HCT116 (cell line): ENCODE measurements around the gene WDR72. TPM values are rescaled to one million over a fixed set of nuclear protein-coding genes. Genes with fewer than 3 reads are reported as not detected.

ENCODE experiments used
- ATAC-seq: fragments of 200-7000 bp; cut with Tn5 transposase; 2 replicates; pipeline ENCODE4 v1.9.1; 2020; ENCODE audit warnings: mild to moderate bottlenecking, moderate library complexity
- BruUV-seq: library from RNA; stranded (reverse); fragments of 400-500 nt; replicated peaks from 2 replicates; lab custom pipeline; 2021; lab: Mats Ljungman, UMichigan
- CTCF ChIA-PET: fragments of 300-600 bp; sonication (Branson Sonifier 250); formaldehyde crosslinking; loops from one replicate; lab custom pipeline; 2021; ENCODE audit warnings: antibody characterized with exemption; lab: Charles Lee
- POLR2A ChIA-PET: fragments of 300-600, 350-600 bp; sonication (Branson Sonifier 250); formaldehyde crosslinking; loops from one replicate; lab custom pipeline; 2021; ENCODE audit warnings: antibody characterized with exemption; lab: Charles Lee
- RAD21 ChIA-PET, 2 experiments: fragments of 300-600 bp; sonication (Branson Sonifier 250); formaldehyde crosslinking; loops; one replicate each; lab custom pipeline; 2023; ENCODE audit warnings: low total read pairs in 2 of 2; ENCODE audit not compliant: uncharacterized antibody in 2 of 2, unreplicated experiment in 2 of 2, low non-redundant PET in 1 of 2; lab: Charles Lee
- DNase-seq: peaks from one replicate; pipeline ENCODE4 v3.0.0-alpha.2; 2010; ENCODE audit warnings: low read depth, low spot score
- H2AFZ ChIP-seq: fragments of 200-600 bp; shearing (Covaris generic), sonication (generic); 2 replicates; pipeline ENCODE4 v1.6.1; 2017; ENCODE audit warnings: low read depth, mixed run types, mixed read lengths, antibody characterized with exemption, low read length; ENCODE audit not compliant: poor library complexity, severe bottlenecking
- H3K27ac ChIP-seq: 2 replicates; pipeline ENCODE4 v1.5.1; 2012; ENCODE audit warnings: low read depth, low read length
- H3K27me3 ChIP-seq: fragments of 200-600 bp; sonication (generic); 2 replicates; pipeline ENCODE4 v1.6.1; 2016; ENCODE audit warnings: mixed run types, low read length, mixed read lengths; ENCODE audit not compliant: insufficient read depth
- H3K36me3 ChIP-seq, 2 experiments: fragments of 200-500 bp in 1 of 2; fragments of 200-600 bp in 1 of 2; sonication (Bioruptor generic) in 1 of 2; sonication (generic) in 1 of 2; 2 replicates each; pipeline versions ENCODE4 v1.5.1 to v1.6.1; 2014 to 2016; ENCODE audit warnings: low read length in 2 of 2, inconsistent platforms in 1 of 2, mixed read lengths in 1 of 2, mixed run types in 1 of 2; ENCODE audit not compliant: insufficient read depth in 2 of 2, control insufficient read depth in 1 of 2
- H3K4me1 ChIP-seq, 2 experiments: fragments of 200-600 bp in 1 of 2; sonication (generic) in 1 of 2; 2 replicates each; pipeline versions ENCODE4 v1.5.1 to v1.6.1; 2012 to 2017; ENCODE audit warnings: low read length in 2 of 2, inconsistent platforms in 1 of 2, mild to moderate bottlenecking in 1 of 2, mixed read lengths in 1 of 2, mixed run types in 1 of 2, moderate library complexity in 1 of 2; ENCODE audit not compliant: insufficient read depth in 2 of 2, control insufficient read depth in 1 of 2
- H3K4me2 ChIP-seq: fragments of 200-600 bp; sonication (generic); 2 replicates; pipeline ENCODE4 v1.6.1; 2017; ENCODE audit warnings: mixed run types, low read length, mixed read lengths
- H3K4me3 ChIP-seq, 2 experiments: fragments of 200-600 bp in 1 of 2; sonication (generic) in 1 of 2; replicated peaks in 1 of 2; 2 replicates each; pipeline ENCODE4 v1.5.1; 2011 to 2016; ENCODE audit warnings: low read length in 2 of 2, control low read depth in 1 of 2, low read depth in 1 of 2, mild to moderate bottlenecking in 1 of 2, mixed read lengths in 1 of 2, mixed run types in 1 of 2
- H3K79me2 ChIP-seq: fragments of 200-600 bp; sonication (generic); 2 replicates; pipeline ENCODE4 v1.6.1; 2017; ENCODE audit warnings: mild to moderate bottlenecking, mixed run types, low read length, moderate library complexity, mixed read lengths; ENCODE audit not compliant: insufficient read depth
- H3K9ac ChIP-seq: fragments of 200-600 bp; sonication (generic); 2 replicates; pipeline ENCODE4 v1.6.1; 2016; ENCODE audit warnings: low read length, mixed read lengths
- H3K9me2 ChIP-seq: fragments of 200-600 bp; sonication (generic), shearing (Covaris generic); 2 replicates; pipeline ENCODE4 v1.6.1; 2017; ENCODE audit warnings: mixed run types, mild to moderate bottlenecking, moderate library complexity; ENCODE audit not compliant: insufficient read depth
- H3K9me3 ChIP-seq, 2 experiments: fragments of 200-500 bp in 1 of 2; fragments of 200-600 bp in 1 of 2; sonication (Bioruptor generic) in 1 of 2; sonication (generic) in 1 of 2; 2 replicates each; pipeline ENCODE4 v1.6.1; 2014 to 2017; ENCODE audit warnings: low read length in 2 of 2, mixed read lengths in 2 of 2, inconsistent platforms in 1 of 2, low read depth in 1 of 2, mild to moderate bottlenecking in 1 of 2, mixed run types in 1 of 2, moderate library complexity in 1 of 2; ENCODE audit not compliant: control insufficient read depth in 1 of 2, insufficient read depth in 1 of 2
- H4K20me1 ChIP-seq: fragments of 200-600 bp; sonication (generic), shearing (Covaris generic); 2 replicates; pipeline ENCODE4 v1.6.1; 2017; ENCODE audit warnings: mixed run types, mild to moderate bottlenecking, moderate library complexity; ENCODE audit not compliant: insufficient read depth
- CTCF ChIP-seq, 3 experiments: fragments of 200-600 bp in 1 of 3; sonication (generic) in 1 of 3; IDR thresholded peaks in 2 of 3; conservative IDR thresholded peaks in 1 of 3; 2 replicates each; pipeline ENCODE4 v1.5.1; 2012 to 2017; ENCODE audit warnings: low read depth in 2 of 3, low read length in 2 of 3, antibody characterized with exemption in 1 of 3, borderline replicate concordance in 1 of 3, control low read depth in 1 of 3, mild to moderate bottlenecking in 1 of 3, mixed read lengths in 1 of 3, mixed run types in 1 of 3, moderate library complexity in 1 of 3; ENCODE audit not compliant: insufficient read depth in 1 of 3
- EGR1 ChIP-seq: IDR thresholded peaks from 2 replicates; pipeline ENCODE4 v1.6.1; 2012; ENCODE audit warnings: low read depth
- ELF1 ChIP-seq: IDR thresholded peaks from 2 replicates; pipeline ENCODE4 v1.6.1; 2012; ENCODE audit warnings: low read depth, borderline replicate concordance
- EZH2 ChIP-seq: fragments of 200-600 bp; sonication (generic); IDR thresholded peaks from 2 replicates; pipeline ENCODE4 v1.6.1; 2017; ENCODE audit warnings: antibody characterized with exemption, mixed run types
- FOSL1 ChIP-seq: IDR thresholded peaks from 2 replicates; pipeline ENCODE4 v1.6.1; 2012; ENCODE audit warnings: low read depth
- JUND ChIP-seq: IDR thresholded peaks from 2 replicates; pipeline ENCODE4 v1.6.1; 2012
- MAX ChIP-seq: IDR thresholded peaks from 2 replicates; pipeline ENCODE4 v1.6.1; 2012
- POLR2A ChIP-seq: IDR thresholded peaks from 2 replicates; pipeline ENCODE4 v1.7.0; 2011; ENCODE audit warnings: borderline replicate concordance; ENCODE audit not compliant: insufficient read depth, insufficient read length; ENCODE audit errors: extremely low read depth
- RAD21 ChIP-seq: IDR thresholded peaks from 2 replicates; pipeline ENCODE4 v1.6.1; 2012; ENCODE audit warnings: low read depth, mild to moderate bottlenecking
- REST ChIP-seq: IDR thresholded peaks from 2 replicates; pipeline ENCODE4 v1.6.1; 2012; ENCODE audit warnings: low read depth
- SIN3A ChIP-seq: IDR thresholded peaks from 2 replicates; pipeline ENCODE4 v1.6.1; 2012; ENCODE audit warnings: low read depth
- SP1 ChIP-seq: IDR thresholded peaks from 2 replicates; pipeline ENCODE4 v1.6.1; 2012; ENCODE audit warnings: low read depth
- SRF ChIP-seq: IDR thresholded peaks from 2 replicates; pipeline ENCODE4 v1.6.1; 2012; ENCODE audit warnings: low read depth
- YY1 ChIP-seq: IDR thresholded peaks from 2 replicates; pipeline ENCODE4 v1.6.1; 2011; ENCODE audit warnings: low read length, low read depth, moderate library complexity, mild to moderate bottlenecking; ENCODE audit not compliant: insufficient replicate concordance; ENCODE audit errors: extremely low read depth
- ZFX ChIP-seq: fragments of 450-650 bp; IDR thresholded peaks from 2 replicates; pipeline ENCODE4 v1.6.1; 2017
- ZNF274 ChIP-seq: fragments of 200-500 bp; sonication (Bioruptor generic); IDR thresholded peaks from 2 replicates; pipeline ENCODE4 v1.6.1; 2014; ENCODE audit warnings: mild to moderate bottlenecking, low read depth, low read length, inconsistent platforms
- intact Hi-C: fragments of 100-400 bp; cut with micrococcal nuclease; formaldehyde crosslinking; loops from 2 replicates; pipeline ENCODE4 v1.10.0; 2022
- total RNA-seq: library from RNA; stranded (reverse); gene quantifications from one replicate; pipeline ENCODE4 v1.2.1, GENCODE V29; 2021; ENCODE audit not compliant: unreplicated experiment
- TF ChIP-seq, protein P1 (sequence below): IDR thresholded peaks from 2 replicates; pipeline ENCODE4 v1.6.1; 2011; ENCODE audit warnings: mild to moderate bottlenecking, low read length, moderate library complexity; ENCODE audit not compliant: insufficient replicate concordance; ENCODE audit errors: extremely low read depth
- TF ChIP-seq, protein P2 (sequence below): IDR thresholded peaks from 2 replicates; pipeline ENCODE4 v1.6.1; 2012

Gene WDR72
- total RNA-seq, 1 experiment from 2014 or later, result 5.8 TPM

- TF ChIP-seq CTCF (IDR thresholded peaks at IDR 0.05 in 2 of 3, conservative IDR thresholded peaks at IDR 0.05 in 1 of 3; ENCODE audit: borderline replicate concordance in 1 of 3, insufficient read depth in 1 of 3, low read depth in 2 of 3, low read length in 2 of 3) (no peak), FOSL1 (no peak), RAD21 (no peak)
These were observed 222.9 kb downstream of the WDR72 start (continued) for GRCh38 chr15:53536479-53537120.

GRCh38 chr15:53535886-53536285 is 223.6 kb downstream of the WDR72 start:
- Histone ChIP-seq H3K27me3 (no peaks in the 10 kb centered on the region), H3K27ac (no peak overlapping the region), H3K4me2 (no peak overlapping the region), H3K9me3 (no peaks in the 10 kb centered on the region; a peak in 1 of 4 replicates), H3K36me3 (no peaks in the 10 kb centered on the region), H3K4me1 (no peaks in the 10 kb centered on the region), H3K79me2 (no peaks in the 10 kb centered on the region), H3K4me3 (no peak overlapping the region), H3K9me2 (no peaks in the 10 kb centered on the region), H2AFZ (no peak overlapping the region), H4K20me1 (no peaks in the 10 kb centered on the region), H3K9ac (no peak overlapping the region)
- no TSS peak for BruUV-seq
- intact Hi-C loops, result no loop called here
- DNase-seq (no peak), ATAC-seq (no peak)
- ChIA-PET RAD21 (no interaction called here), POLR2A (no interaction called here), CTCF (no interaction called here)
- TF ChIP-seq RAD21 (no peak), SRF (no peak), POLR2A (no peak), SP1 (no peak), ZNF274 (no peak), EZH2 (no peak), FOSL1 (no peak), MAX (no peak), YY1 (no peak), JUND (no peak), EGR1 (no peak), ELF1 (no peak), ZFX (no peak), SIN3A (no peak), REST (no peak)
- TF ChIP-seq, protein P1, sequence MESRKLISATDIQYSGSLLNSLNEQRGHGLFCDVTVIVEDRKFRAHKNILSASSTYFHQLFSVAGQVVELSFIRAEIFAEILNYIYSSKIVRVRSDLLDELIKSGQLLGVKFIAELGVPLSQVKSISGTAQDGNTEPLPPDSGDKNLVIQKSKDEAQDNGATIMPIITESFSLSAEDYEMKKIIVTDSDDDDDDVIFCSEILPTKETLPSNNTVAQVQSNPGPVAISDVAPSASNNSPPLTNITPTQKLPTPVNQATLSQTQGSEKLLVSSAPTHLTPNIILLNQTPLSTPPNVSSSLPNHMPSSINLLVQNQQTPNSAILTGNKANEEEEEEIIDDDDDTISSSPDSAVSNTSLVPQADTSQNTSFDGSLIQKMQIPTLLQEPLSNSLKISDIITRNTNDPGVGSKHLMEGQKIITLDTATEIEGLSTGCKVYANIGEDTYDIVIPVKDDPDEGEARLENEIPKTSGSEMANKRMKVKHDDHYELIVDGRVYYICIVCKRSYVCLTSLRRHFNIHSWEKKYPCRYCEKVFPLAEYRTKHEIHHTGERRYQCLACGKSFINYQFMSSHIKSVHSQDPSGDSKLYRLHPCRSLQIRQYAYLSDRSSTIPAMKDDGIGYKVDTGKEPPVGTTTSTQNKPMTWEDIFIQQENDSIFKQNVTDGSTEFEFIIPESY, result no peak
- TF ChIP-seq, protein P2, sequence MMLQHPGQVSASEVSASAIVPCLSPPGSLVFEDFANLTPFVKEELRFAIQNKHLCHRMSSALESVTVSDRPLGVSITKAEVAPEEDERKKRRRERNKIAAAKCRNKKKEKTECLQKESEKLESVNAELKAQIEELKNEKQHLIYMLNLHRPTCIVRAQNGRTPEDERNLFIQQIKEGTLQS, result no peak
